Mesothelial cell of epicardium (in vitro differentiated cells): ENCODE data around the gene CLCN5. TPM values are rescaled to one million over a fixed set of nuclear protein-coding genes. Genes with fewer than 3 reads are reported as not detected.
A peak's percentile ranks its signal among the peaks of the same experiment; 100 is the strongest.

Experiments
- DNase-seq, 2 experiments: peaks; one replicate each; pipeline ENCODE4 v3.0.0; 2021; ENCODE audit warnings: low spot score in 2 of 2; ENCODE audit not compliant: unreplicated experiment in 2 of 2
- H3K27ac Mint-ChIP-seq: 2 replicates; pipeline ENCODE4 v1.8.0; 2021; ENCODE audit warnings: mixed read lengths
- H3K27me3 Mint-ChIP-seq: 2 replicates; pipeline ENCODE4 v1.8.0; 2021; ENCODE audit warnings: low read depth, mixed read lengths
- H3K36me3 Mint-ChIP-seq: 2 replicates; pipeline ENCODE4 v1.8.0; 2021; ENCODE audit warnings: mixed read lengths
- H3K4me1 Mint-ChIP-seq: 2 replicates; pipeline ENCODE4 v1.8.0; 2021; ENCODE audit warnings: mixed read lengths
- H3K4me3 Mint-ChIP-seq: 2 replicates; pipeline ENCODE4 v1.8.0; 2021; ENCODE audit warnings: mild to moderate bottlenecking, moderate library complexity, mixed read lengths
- H3K9me3 Mint-ChIP-seq: 2 replicates; pipeline ENCODE4 v1.8.0; 2021; ENCODE audit warnings: mixed read lengths
- total RNA-seq: library from RNA; stranded (reverse); gene quantifications from 3 replicates; pipeline ENCODE4 v1.2.1, GENCODE V29; 2021
- TF ChIP-seq, protein P1 (sequence below): fragments of 200-600 bp; sonication (generic); IDR thresholded peaks from one replicate; pipeline ENCODE4 v1.5.0; 2021; ENCODE audit warnings: antibody characterized with exemption; ENCODE audit not compliant: unreplicated experiment

CLCN5 gene
- total RNA-seq, 1 donor from 2014 or later = 52.0 TPM

DNA sequence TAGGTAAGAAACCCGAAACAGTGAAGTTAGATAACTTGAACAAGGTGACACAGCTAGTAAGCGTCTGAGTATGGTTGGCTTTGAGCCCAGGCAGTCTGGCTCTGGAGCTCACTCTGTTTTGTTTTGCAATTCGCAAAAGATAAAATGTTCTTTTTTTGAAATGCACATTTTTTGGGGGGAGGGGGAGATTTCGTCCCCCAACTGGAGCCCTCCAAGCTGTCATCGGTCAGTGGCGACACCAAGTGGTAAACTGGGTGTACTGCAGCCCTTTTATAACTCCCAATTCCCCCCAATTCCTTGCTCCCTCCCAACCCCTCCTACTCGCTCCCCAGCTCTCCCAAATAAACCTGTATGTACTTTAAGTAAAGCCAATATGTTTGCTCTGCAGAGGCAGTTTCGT is 2.8 kb upstream of the CLCN5 start:
- Mint-ChIP-seq H3K4me3 (no peak overlapping the region), H3K27ac (peak overlapping the region; percentile 86), H3K36me3 (no peaks in the 10 kb centered on the region), H3K4me1 (peaks cover 41% of the 10 kb centered on the region), H3K27me3 (no peaks in the 10 kb centered on the region), H3K9me3 (peaks cover 5% of the 10 kb centered on the region)
- DNase-seq = peak; percentile 35 to 63
- TF ChIP-seq, protein P1, sequence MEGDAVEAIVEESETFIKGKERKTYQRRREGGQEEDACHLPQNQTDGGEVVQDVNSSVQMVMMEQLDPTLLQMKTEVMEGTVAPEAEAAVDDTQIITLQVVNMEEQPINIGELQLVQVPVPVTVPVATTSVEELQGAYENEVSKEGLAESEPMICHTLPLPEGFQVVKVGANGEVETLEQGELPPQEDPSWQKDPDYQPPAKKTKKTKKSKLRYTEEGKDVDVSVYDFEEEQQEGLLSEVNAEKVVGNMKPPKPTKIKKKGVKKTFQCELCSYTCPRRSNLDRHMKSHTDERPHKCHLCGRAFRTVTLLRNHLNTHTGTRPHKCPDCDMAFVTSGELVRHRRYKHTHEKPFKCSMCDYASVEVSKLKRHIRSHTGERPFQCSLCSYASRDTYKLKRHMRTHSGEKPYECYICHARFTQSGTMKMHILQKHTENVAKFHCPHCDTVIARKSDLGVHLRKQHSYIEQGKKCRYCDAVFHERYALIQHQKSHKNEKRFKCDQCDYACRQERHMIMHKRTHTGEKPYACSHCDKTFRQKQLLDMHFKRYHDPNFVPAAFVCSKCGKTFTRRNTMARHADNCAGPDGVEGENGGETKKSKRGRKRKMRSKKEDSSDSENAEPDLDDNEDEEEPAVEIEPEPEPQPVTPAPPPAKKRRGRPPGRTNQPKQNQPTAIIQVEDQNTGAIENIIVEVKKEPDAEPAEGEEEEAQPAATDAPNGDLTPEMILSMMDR = peak; percentile 90

DNA sequence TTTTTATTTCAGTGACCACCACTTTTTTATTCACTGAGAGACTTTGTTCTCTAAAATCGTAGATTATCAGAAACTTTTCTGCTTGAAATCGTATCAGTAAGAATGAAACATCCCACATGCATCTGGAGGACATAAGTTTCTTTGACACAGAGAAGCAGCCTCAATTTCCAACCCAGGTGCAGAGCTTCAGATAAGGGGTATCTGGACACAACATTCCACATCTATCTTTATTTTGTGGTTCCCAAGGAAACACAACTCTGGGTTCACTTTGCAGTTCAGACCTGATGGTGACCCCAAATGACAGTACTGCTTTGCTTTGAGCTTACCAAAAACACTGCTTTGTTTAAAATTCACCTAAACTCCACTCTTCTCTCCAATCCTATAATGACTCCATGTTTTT is 1.3 kb upstream of the CLCN5 start:
- TF ChIP-seq, protein P1 = no peak
- no peak overlapping the region for H3K4me3 Mint-ChIP-seq
- H3K27me3 Mint-ChIP-seq = no peaks in the 10 kb centered on the region
- H3K4me1 Mint-ChIP-seq = peaks cover 56% of the 10 kb centered on the region
- peak overlapping the region; percentile 89 for H3K27ac Mint-ChIP-seq
- DNase-seq = no peak
- no peaks in the 10 kb centered on the region for H3K36me3 Mint-ChIP-seq
- H3K9me3 Mint-ChIP-seq = peaks cover 5% of the 10 kb centered on the region

DNA sequence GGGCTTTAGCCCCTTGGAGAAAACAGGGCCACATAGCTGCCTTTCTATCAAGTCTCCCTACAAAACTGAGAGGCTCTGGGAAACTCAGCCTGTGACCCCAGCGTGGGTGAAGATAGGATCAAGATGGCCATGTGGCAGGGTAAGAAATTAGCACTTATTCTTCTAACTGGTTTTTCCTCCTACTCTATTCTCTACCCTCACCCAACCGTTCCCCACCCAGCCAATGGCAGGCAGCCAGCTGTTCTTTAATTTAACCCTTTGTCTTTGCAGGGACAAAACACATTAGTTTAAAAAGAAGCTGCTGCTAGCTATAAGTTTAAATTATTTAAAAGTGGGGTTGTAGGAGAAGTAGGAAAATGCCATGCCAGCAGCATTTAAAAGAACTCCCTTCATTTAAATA is 2.8 kb downstream of the CLCN5 start:
- Mint-ChIP-seq H3K9me3 (peaks cover 5% of the 10 kb centered on the region), H3K36me3 (peaks cover 4% of the 10 kb centered on the region), H3K27me3 (no peaks in the 10 kb centered on the region), H3K27ac (peak overlapping the region; percentile 89), H3K4me3 (peak overlapping the region; percentile 71), H3K4me1 (peaks cover 59% of the 10 kb centered on the region)
- TF ChIP-seq, protein P1 = no peak
- no peak for DNase-seq

DNA sequence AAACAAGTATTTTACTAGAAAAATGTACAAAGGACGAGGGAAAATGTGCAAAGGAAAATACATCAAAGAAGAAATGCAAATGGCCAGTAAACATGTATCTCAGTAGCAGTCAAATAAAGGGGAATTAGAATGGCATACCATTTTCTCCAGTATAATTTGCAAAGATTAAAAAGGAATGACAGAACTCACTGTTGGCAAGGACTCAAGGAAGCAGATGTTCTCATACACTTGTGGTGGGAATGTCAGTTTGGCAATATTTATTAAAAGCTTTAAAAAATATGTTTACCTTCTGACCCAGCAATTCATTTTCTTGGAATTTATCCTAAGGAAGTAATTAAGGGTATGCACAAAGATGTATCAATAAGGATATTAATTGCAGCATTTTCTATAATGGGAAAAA is 7.6 kb downstream of the CLCN5 start:
- DNase-seq = no peak
- H3K4me1 Mint-ChIP-seq = peaks cover 30% of the 10 kb centered on the region
- H3K36me3 Mint-ChIP-seq = peaks cover 8% of the 10 kb centered on the region
- TF ChIP-seq, protein P1 = no peak
- H3K27me3 Mint-ChIP-seq = no peaks in the 10 kb centered on the region
- H3K9me3 Mint-ChIP-seq = peaks cover 5% of the 10 kb centered on the region
- no peak overlapping the region for H3K4me3 Mint-ChIP-seq
- H3K27ac Mint-ChIP-seq = no peak overlapping the region

DNA sequence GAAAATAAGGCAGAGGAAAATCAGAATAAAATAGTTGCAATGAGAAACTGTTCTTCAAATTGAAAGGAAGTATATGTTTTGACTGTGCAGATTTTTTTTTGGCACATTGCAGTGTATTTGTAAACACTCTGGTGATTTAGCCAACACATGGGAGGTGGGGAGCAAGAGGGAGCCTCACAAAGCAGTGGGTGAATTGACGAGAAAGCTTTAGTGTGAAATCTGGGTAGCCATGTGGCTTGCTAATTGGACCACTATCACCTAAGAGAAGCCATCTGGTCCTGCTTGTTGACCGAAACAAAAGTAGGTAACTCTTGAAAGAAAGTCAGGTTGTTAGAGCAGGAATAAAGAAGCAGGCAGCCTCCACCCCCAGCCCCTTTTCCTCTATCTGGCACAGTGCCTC is 10.4 kb downstream of the CLCN5 start:
- H3K36me3 Mint-ChIP-seq = peaks cover 6% of the 10 kb centered on the region
- H3K27me3 Mint-ChIP-seq = no peaks in the 10 kb centered on the region
- H3K4me3 Mint-ChIP-seq = no peak overlapping the region
- peaks cover 4% of the 10 kb centered on the region for H3K4me1 Mint-ChIP-seq
- TF ChIP-seq, protein P1 = no peak
- peaks cover 6% of the 10 kb centered on the region for H3K9me3 Mint-ChIP-seq
- no peak overlapping the region for H3K27ac Mint-ChIP-seq
- no peak for DNase-seq

DNA sequence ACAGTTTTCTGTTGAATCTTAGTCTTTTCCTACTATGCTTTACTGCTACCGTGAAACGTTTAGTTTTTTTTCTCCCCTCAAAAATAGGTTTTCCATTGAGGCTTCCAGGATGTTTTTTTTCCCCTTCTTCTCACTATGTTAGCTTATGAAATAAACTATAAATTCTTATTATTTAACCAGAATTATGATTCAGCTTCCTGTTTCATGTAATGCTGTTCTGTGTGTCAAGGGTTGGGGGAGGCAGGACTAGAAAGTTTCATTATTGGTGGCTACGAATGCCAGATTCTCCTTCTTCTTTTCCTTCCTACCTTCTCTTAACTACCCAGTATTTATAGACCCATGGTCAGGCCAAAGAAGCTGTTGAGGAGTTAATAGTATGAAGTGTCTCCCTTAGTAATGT is 11.8 kb downstream of the CLCN5 start:
- DNase-seq = no peak
- Mint-ChIP-seq H3K27me3 (no peaks in the 10 kb centered on the region), H3K36me3 (peaks cover 3% of the 10 kb centered on the region), H3K9me3 (peaks cover 6% of the 10 kb centered on the region), H3K27ac (no peak overlapping the region), H3K4me3 (no peak overlapping the region), H3K4me1 (peaks cover 3% of the 10 kb centered on the region)
- TF ChIP-seq, protein P1 = no peak
